PC-3 (cell line): ENCODE results near the gene CASTOR1. TPM values are rescaled to one million over a fixed set of nuclear protein-coding genes. Genes with fewer than 3 reads are reported as not detected.

ENCODE experiments used
- ATAC-seq: fragments of 200-7000 bp; cut with Tn5 transposase; 2 replicates; pipeline ENCODE4 v1.9.1; 2020; ENCODE audit warnings: mild to moderate bottlenecking, moderate library complexity
- BruUV-seq: library from RNA; stranded (reverse); fragments of 400-500 nt; replicated peaks from 2 replicates; lab custom pipeline; 2021; lab: Mats Ljungman, UMichigan
- CTCF ChIA-PET: fragments of 300-600 bp; sonication (Branson Sonifier 250); formaldehyde crosslinking; loops from one replicate; lab custom pipeline; 2022; ENCODE audit warnings: antibody characterized with exemption; lab: Charles Lee
- POLR2A ChIA-PET: fragments of 300-600 bp; sonication (Branson Sonifier 250); formaldehyde crosslinking; loops from one replicate; lab custom pipeline; 2022; ENCODE audit warnings: antibody characterized with exemption; ENCODE audit not compliant: unreplicated experiment; lab: Charles Lee
- DNase-seq: peaks from one replicate; pipeline ENCODE4 v3.0.0-alpha.2; 2015
- H2AFZ ChIP-seq: fragments of 300-600 bp; sonication (generic); 2 replicates; pipeline ENCODE4 v1.6.0; 2016; ENCODE audit warnings: antibody characterized with exemption, low read length
- H3F3A ChIP-seq: fragments of 300-600 bp; sonication (generic); one replicate; pipeline ENCODE4 v1.6.0; 2017; ENCODE audit warnings: antibody characterized with exemption, low read length, control low read depth, mild to moderate bottlenecking; ENCODE audit not compliant: unreplicated experiment
- H3K27ac ChIP-seq: fragments of 300-600 bp; sonication (generic); 2 replicates; pipeline ENCODE4 v1.5.1; 2016; ENCODE audit warnings: mild to moderate bottlenecking, low read length
- H3K27me3 ChIP-seq: fragments of 300-600 bp; sonication (generic); 2 replicates; pipeline ENCODE4 v1.6.1; 2016; ENCODE audit warnings: low read length, mixed read lengths
- H3K36me3 ChIP-seq: fragments of 300-600 bp; sonication (generic); 2 replicates; pipeline ENCODE4 v1.6.1; 2016; ENCODE audit warnings: low read depth, mixed run types, low read length, mixed read lengths
- H3K4me1 ChIP-seq: fragments of 300-600 bp; sonication (generic); 2 replicates; pipeline ENCODE4 v1.5.1; 2016; ENCODE audit warnings: low read length; ENCODE audit not compliant: insufficient read depth
- H3K4me2 ChIP-seq: fragments of 300-600 bp; sonication (generic); 2 replicates; pipeline ENCODE4 v1.6.0; 2016; ENCODE audit warnings: low read length
- H3K4me3 ChIP-seq: fragments of 300-600 bp; sonication (generic); 2 replicates; pipeline ENCODE4 v1.5.1; 2016; ENCODE audit warnings: mild to moderate bottlenecking, low read length, mixed read lengths
- H3K79me2 ChIP-seq: fragments of 300-600 bp; sonication (generic); 2 replicates; pipeline ENCODE4 v1.6.1; 2017; ENCODE audit warnings: low read length, mixed read lengths
- H3K9ac ChIP-seq: fragments of 300-600 bp; sonication (generic); 2 replicates; pipeline ENCODE4 v1.6.0; 2016; ENCODE audit warnings: mild to moderate bottlenecking, low read length
- H3K9me2 ChIP-seq: fragments of 300-600 bp; sonication (generic); replicated peaks from 2 replicates; pipeline ENCODE4 v1.6.1; 2016; ENCODE audit warnings: mixed run types, low read length, mixed read lengths
- H3K9me3 ChIP-seq: fragments of 300-600 bp; sonication (generic); 2 replicates; pipeline ENCODE4 v1.6.1; 2016; ENCODE audit warnings: low read length, mixed read lengths
- H4K20me1 ChIP-seq: fragments of 300-600 bp; sonication (generic); 2 replicates; pipeline ENCODE4 v1.6.1; 2016; ENCODE audit warnings: low read length, mixed read lengths
- EZH2 ChIP-seq: fragments of 300-600 bp; sonication (generic); IDR thresholded peaks from one replicate; pipeline ENCODE4 v1.6.1; 2017; ENCODE audit warnings: antibody characterized with exemption, mild to moderate bottlenecking, low read length; ENCODE audit not compliant: unreplicated experiment
- EZH2phosphoT487 ChIP-seq: fragments of 300-600 bp; sonication (generic); IDR thresholded peaks from 2 replicates; pipeline ENCODE4 v1.6.1; 2018; ENCODE audit warnings: mild to moderate bottlenecking, antibody characterized with exemption, low read length, borderline replicate concordance
- intact Hi-C: fragments of 100-400 bp; cut with micrococcal nuclease; formaldehyde crosslinking; loops from 2 replicates; pipeline ENCODE4 v1.9.0; 2023
- total RNA-seq: library from RNA; depleted of rRNA; stranded (reverse); fragments of >200 nt; gene quantifications from 2 replicates; pipeline ENCODE4 v1.2.3, GENCODE V29; 2014
- TF ChIP-seq, protein P1 (sequence below): fragments of 300-600 bp; sonication (generic); conservative IDR thresholded peaks from 2 replicates; pipeline ENCODE4 v1.5.1; 2017; ENCODE audit warnings: antibody characterized with exemption, low read depth, mild to moderate bottlenecking, low read length

Gene CASTOR1
- total RNA-seq, 1 experiment from 2014 or later = 4.2 TPM

DNA sequence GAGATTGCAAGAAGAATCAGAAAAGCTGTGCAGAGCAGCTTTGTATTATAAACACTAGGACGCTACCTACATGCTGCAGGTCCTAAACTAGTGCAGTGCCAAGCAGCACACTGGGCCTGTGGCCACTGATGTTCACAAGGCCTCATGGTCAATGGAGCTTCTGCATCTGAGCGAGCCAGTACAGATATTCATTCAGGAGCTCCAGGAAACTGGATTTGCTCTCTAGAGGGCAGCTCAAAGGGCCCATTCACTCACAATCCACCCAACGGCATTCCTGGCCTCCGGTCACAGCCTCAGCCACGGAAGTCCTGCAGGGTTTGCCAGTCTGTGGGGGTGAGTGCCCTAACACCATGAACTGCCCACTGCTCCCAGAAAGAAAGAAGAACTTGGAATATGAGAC lies 43.2 kb upstream of the CASTOR1 start:
- ChIA-PET CTCF (interaction anchor here (1.2 kb wide), 1 partner anchor 44 kb away, joined by 3 read pairs; no protein-coding TSS in a partner anchor), POLR2A (no interaction called here)
- Histone ChIP-seq H4K20me1 (no peaks in the 10 kb centered on the region), H3K27ac (no peak overlapping the region), H3K9me3 (no peaks in the 10 kb centered on the region), H3K27me3 (no peaks in the 10 kb centered on the region), H3K9ac (no peak overlapping the region), H3K9me2 (no peaks in the 10 kb centered on the region), H3F3A (no peaks in the 10 kb centered on the region), H3K4me3 (no peak overlapping the region), H3K4me1 (peaks cover 7% of the 10 kb centered on the region; the same call in 1 of the 2 replicates), H3K4me2 (no peak overlapping the region), H3K79me2 (no peaks in the 10 kb centered on the region), H2AFZ (no peak overlapping the region), H3K36me3 (peaks cover 53% of the 10 kb centered on the region)
- DNase-seq = no peak
- TF ChIP-seq EZH2phosphoT487 = no peak
- intact Hi-C loops = no loop called here
- no TSS peak for BruUV-seq
- ATAC-seq = no peak

DNA sequence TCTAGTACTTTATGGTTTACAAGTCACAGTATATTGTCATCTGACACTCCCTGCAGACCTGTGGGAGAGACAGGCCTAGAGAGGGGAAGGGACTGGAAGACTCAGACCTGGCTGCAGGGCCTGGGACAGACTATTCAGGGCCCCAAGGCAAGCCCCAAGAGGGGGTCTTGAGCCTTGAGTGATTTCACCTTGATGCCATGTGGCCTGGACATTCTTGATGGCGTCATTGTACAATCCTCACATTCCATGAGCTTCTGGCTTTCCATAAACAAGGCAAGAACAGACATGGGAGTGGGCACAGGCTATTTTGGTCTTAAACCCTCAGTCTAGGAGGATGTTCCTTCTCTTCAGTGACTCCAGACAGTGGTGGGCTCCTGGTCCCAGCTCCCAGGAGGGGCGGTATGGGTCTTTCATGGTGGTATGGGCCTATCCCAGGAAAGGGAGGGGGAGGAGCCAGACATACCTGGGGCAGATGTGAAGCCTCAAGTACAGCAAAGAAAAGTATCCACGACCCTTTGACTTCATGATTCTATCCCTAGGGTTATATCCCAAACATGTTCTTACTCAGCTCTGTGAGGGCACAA lies 39.3 kb upstream of the CASTOR1 start:
- ATAC-seq (no peak), DNase-seq (no peak)
- Histone ChIP-seq H4K20me1 (no peaks in the 10 kb centered on the region), H3K27me3 (no peaks in the 10 kb centered on the region), H3K4me2 (no peak overlapping the region), H3K27ac (no peak overlapping the region), H3K36me3 (peaks cover 13% of the 10 kb centered on the region), H3K9ac (no peak overlapping the region), H3K9me3 (no peaks in the 10 kb centered on the region), H2AFZ (no peak overlapping the region), H3K4me3 (no peak overlapping the region), H3F3A (no peaks in the 10 kb centered on the region), H3K4me1 (peaks cover 28% of the 10 kb centered on the region), H3K79me2 (peaks cover 26% of the 10 kb centered on the region), H3K9me2 (no peaks in the 10 kb centered on the region)
- intact Hi-C loops = loop anchor here (5.0 kb wide), 1 partner anchor 41 kb away; the partner anchor contains the start of gene CASTOR1
- ChIA-PET POLR2A (no interaction called here), CTCF (interaction anchor here (0.6 to 2.5 kb wide), 2 partner anchors 40 to 272 kb away, joined by 4 to 33 read pairs; partner anchors contain the start of gene CASTOR1)
- no TSS peak for BruUV-seq
- TF ChIP-seq, protein P1, sequence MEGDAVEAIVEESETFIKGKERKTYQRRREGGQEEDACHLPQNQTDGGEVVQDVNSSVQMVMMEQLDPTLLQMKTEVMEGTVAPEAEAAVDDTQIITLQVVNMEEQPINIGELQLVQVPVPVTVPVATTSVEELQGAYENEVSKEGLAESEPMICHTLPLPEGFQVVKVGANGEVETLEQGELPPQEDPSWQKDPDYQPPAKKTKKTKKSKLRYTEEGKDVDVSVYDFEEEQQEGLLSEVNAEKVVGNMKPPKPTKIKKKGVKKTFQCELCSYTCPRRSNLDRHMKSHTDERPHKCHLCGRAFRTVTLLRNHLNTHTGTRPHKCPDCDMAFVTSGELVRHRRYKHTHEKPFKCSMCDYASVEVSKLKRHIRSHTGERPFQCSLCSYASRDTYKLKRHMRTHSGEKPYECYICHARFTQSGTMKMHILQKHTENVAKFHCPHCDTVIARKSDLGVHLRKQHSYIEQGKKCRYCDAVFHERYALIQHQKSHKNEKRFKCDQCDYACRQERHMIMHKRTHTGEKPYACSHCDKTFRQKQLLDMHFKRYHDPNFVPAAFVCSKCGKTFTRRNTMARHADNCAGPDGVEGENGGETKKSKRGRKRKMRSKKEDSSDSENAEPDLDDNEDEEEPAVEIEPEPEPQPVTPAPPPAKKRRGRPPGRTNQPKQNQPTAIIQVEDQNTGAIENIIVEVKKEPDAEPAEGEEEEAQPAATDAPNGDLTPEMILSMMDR = no peak
- TF ChIP-seq EZH2 (no peak), EZH2phosphoT487 (no peak)

- H3K79me2 ChIP-seq = peaks cover 33% of the 10 kb centered on the region
- no peak overlapping the region for H3K27ac ChIP-seq
- peaks cover 28% of the 10 kb centered on the region for H3K4me1 ChIP-seq
- no peaks in the 10 kb centered on the region for H4K20me1 ChIP-seq
- intact Hi-C loops = loop anchor here (5.0 kb wide), 1 partner anchor 41 kb away; the partner anchor contains the start of gene CASTOR1
- no TSS peak for BruUV-seq
- no peaks in the 10 kb centered on the region for H3K9me2 ChIP-seq
- DNase-seq = peak; percentile 60
- no peak overlapping the region for H3K9ac ChIP-seq
- no peak overlapping the region for H3K4me3 ChIP-seq
- POLR2A ChIA-PET = no interaction called here
- peak overlapping the region; percentile 72; the same call in 1 of the 2 replicates for H3K4me2 ChIP-seq
- ATAC-seq = peak; percentile 39
- no peaks in the 10 kb centered on the region for H3K9me3 ChIP-seq
- no peaks in the 10 kb centered on the region for H3F3A ChIP-seq
- H2AFZ ChIP-seq = no peak overlapping the region
- H3K27me3 ChIP-seq = no peaks in the 10 kb centered on the region
- TF ChIP-seq, protein P1 = peak; percentile 58
- TF ChIP-seq EZH2 (no peak), EZH2phosphoT487 (no peak)
- peaks cover 8% of the 10 kb centered on the region; the same call in 1 of the 2 replicates for H3K36me3 ChIP-seq
- CTCF ChIA-PET = interaction anchor here (0.6 to 2.5 kb wide), 2 partner anchors 40 to 273 kb away, joined by 4 to 33 read pairs; partner anchors contain the start of gene CASTOR1
Observed at GRCh38 chr22:30327864-30328345, 38.6 kb upstream of the CASTOR1 start.
